Renal cortex interstitium (tissue), 15 donors: ENCODE results near the gene NLRP9. TPM values are rescaled to one million over a fixed set of nuclear protein-coding genes. Genes with fewer than 3 reads are reported as not detected.
"Not testable (repeated sequence)": the region's sequence is repeated elsewhere in the genome, so short reads cannot be mapped to it uniquely, and the experiment has no call there.

Experiments used
- DNase-seq, 11 donors: peaks; one replicate each; pipeline ENCODE4 v3.0.0-alpha.2; 2013; ENCODE audit warnings: low read depth in 9 of 11, low spot score in 4 of 11; ENCODE audit errors: extremely low read depth in 1 of 11
- long read RNA-seq, 16 experiments: transcript quantifications; one replicate each; lab custom pipeline, GENCODE V29; 2026
- polyA plus RNA-seq, 3 donors: library from polyadenylated mRNA; unstranded; fragments of 120-200 nt; gene quantifications; one replicate each; pipeline ENCODE4 v1.2.1, GENCODE V29; 2013; ENCODE audit not compliant: insufficient read length in 3 of 3

The NLRP9 gene
- polyA plus RNA-seq, result not detected
- long read RNA-seq, donor 1, result 0 reads
- long read RNA-seq, donor 2, result 0 reads
- long read RNA-seq, donor 3, result 0 reads
- long read RNA-seq, donor 4, result 0 reads
- long read RNA-seq, donor 5, result 0 reads
- long read RNA-seq, donor 6, result 0 reads
- long read RNA-seq, donor 7, result 0 reads
- long read RNA-seq, donor 8, result 0 reads
- long read RNA-seq, donor 9, result 0 reads
- long read RNA-seq, donor 10, result 0 reads
- long read RNA-seq, donor 11, result 0 reads
- long read RNA-seq, donor 12, result 0 reads
- long read RNA-seq, donor 13, result 0 reads
- long read RNA-seq, donor 14, result 0 reads
- long read RNA-seq, donor 15, result 0 reads
- long read RNA-seq, donor 16, result 0 reads

GRCh38 chr19:55738302-55738701, at the start of gene NLRP9:
Gene NLRP9, minus strand, starts transcription at chr19:55738402. Its CDS starts 28 bp downstream, at chr19:55738374.
- DNase-seq, result no peak

- no peak for DNase-seq
Observed at GRCh38 chr19:55781112-55781511, 42.9 kb upstream of the NLRP9 start.

GRCh38 chr19:55778331-55778730, 40.1 kb upstream of the NLRP9 start:
- DNase-seq, result no peak

- DNase-seq, result no peak
Observed at GRCh38 chr19:55777528-55777927, 39.3 kb upstream of the NLRP9 start.

GRCh38 chr19:55769632-55770031, 31.4 kb upstream of the NLRP9 start:
- DNase-seq, result not testable (repeated sequence)

- not testable (repeated sequence) for DNase-seq
Observed at GRCh38 chr19:55768818-55769217, 30.6 kb upstream of the NLRP9 start, which contains the start of gene RFPL4AL1. Gene RFPL4AL1, plus strand, starts transcription at chr19:55769118. Its CDS starts 2,687 bp downstream, at chr19:55771805.

GRCh38 chr19:55766466-55766865, 28.3 kb upstream of the NLRP9 start:
- no peak for DNase-seq

- DNase-seq, result not testable (repeated sequence)
Observed at GRCh38 chr19:55758797-55759196, 20.6 kb upstream of the NLRP9 start, which contains the start of gene RFPL4A. Gene RFPL4A, plus strand, starts transcription at chr19:55759097. Its CDS starts 2,704 bp downstream, at chr19:55761801.

- DNase-seq, result not testable (repeated sequence)
Observed at GRCh38 chr19:55756808-55757207, 18.6 kb upstream of the NLRP9 start.

- DNase-seq, result no peak
Observed at GRCh38 chr19:55753401-55753800, 15.2 kb upstream of the NLRP9 start.

- DNase-seq, result no peak
Observed at GRCh38 chr19:55750715-55751114, 12.5 kb upstream of the NLRP9 start.

- DNase-seq, result not testable (repeated sequence)
Observed at GRCh38 chr19:55730378-55730777, 7.8 kb downstream of the NLRP9 start.

GRCh38 chr19:55723491-55723890, 14.7 kb downstream of the NLRP9 start:
- no peak for DNase-seq

GRCh38 chr19:55720801-55721200, 17.4 kb downstream of the NLRP9 start:
- DNase-seq, result no peak

- DNase-seq, result no peak
Observed at GRCh38 chr19:55720214-55720746, 17.9 kb downstream of the NLRP9 start.

GRCh38 chr19:55717879-55718711, 20.1 kb downstream of the NLRP9 start:
- DNase-seq, result not testable (repeated sequence)

GRCh38 chr19:55717251-55717650, 21.0 kb downstream of the NLRP9 start:
- DNase-seq, result no peak

GRCh38 chr19:55716531-55716930, 21.7 kb downstream of the NLRP9 start:
- no peak for DNase-seq

- DNase-seq, result no peak
Observed at GRCh38 chr19:55712804-55713631, 25.2 kb downstream of the NLRP9 start.
